ENCODE measurements around the gene FADS2.

The FADS2 gene

DNA sequence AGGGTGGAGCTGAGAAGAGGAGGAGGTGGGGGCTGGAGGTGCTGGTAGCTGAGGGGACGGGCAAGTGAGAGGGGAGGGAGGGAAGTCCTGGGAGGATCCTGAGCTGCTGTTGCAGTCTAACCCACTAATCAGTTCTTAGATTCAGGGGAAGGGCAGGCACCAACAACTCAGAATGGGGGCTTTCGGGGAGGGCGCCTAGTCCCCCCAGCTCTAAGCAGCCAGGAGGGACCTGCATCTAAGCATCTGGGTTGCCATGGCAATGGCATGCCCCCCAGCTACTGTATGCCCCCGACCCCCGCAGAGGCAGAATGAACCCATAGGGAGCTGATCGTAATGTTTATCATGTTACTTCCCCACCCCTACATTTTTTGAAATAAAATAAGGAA, 38.9 kb downstream of the FADS2 start:
- TF ChIP-seq, protein P1, sequence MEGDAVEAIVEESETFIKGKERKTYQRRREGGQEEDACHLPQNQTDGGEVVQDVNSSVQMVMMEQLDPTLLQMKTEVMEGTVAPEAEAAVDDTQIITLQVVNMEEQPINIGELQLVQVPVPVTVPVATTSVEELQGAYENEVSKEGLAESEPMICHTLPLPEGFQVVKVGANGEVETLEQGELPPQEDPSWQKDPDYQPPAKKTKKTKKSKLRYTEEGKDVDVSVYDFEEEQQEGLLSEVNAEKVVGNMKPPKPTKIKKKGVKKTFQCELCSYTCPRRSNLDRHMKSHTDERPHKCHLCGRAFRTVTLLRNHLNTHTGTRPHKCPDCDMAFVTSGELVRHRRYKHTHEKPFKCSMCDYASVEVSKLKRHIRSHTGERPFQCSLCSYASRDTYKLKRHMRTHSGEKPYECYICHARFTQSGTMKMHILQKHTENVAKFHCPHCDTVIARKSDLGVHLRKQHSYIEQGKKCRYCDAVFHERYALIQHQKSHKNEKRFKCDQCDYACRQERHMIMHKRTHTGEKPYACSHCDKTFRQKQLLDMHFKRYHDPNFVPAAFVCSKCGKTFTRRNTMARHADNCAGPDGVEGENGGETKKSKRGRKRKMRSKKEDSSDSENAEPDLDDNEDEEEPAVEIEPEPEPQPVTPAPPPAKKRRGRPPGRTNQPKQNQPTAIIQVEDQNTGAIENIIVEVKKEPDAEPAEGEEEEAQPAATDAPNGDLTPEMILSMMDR (conservative IDR thresholded peaks at IDR 0.05): no peak
- no peak overlapping the region for H3K27ac ChIP-seq

DNA sequence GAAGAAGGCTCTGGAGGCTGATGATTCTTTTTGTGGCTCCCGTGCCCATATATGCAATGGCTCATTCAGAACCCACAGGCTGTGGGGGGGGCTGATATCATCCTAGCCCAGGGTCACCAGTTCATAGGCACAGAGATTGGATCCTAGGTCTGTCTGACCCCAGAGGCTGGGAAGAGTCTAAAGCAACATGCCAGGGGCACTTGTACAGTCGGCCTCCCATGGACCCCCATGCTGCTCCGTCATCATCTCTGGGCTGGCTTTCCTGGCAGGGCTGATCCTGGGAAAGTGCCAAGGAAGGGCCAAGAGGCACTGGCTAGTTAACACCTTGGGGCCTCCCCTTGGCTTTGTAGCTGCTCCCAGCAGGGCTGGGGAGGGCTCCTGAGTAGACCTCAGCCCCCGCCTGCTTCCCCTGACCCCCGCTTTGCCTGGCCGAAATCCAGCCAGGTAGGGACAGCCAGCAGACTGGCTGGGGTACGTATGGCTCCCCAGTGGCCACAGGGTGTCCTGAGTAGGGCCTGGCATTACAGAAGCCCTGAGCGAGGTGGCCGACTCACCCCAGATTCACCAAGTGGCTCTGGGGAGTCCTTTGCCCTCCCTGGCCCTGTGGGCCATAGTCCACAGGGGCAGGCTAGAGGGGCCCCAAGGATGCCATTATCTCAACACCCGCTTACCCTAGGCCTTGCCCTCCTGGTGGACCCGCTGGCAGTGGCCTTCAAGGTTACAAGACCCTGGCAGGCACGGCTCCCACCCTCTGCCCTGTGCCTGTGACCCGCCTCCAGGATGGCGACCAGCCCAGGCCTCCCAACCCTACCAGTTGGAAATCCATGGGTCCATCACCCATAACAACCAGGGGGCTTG, 40.7 kb downstream of the FADS2 start:
- TF ChIP-seq, protein P1 (conservative IDR thresholded peaks at IDR 0.05): no peak
- H3K27ac ChIP-seq: no peak overlapping the region

DNA sequence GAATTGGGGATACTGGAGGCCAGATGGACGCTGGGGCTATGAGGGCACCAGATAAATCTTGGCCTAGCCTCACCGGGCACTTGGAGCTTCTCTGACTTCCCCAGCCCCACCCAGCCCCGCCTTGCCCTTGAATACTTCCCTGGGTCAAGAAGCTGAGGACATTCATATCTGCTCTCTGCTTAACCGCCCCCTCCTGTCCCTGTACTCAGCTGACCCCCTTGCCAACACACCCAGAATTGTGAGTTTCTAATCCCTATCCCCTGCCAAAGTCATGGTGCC, 41.3 kb downstream of the FADS2 start:
- no peak overlapping the region for H3K27ac ChIP-seq
- TF ChIP-seq, protein P1 (conservative IDR thresholded peaks at IDR 0.05): no peak

DNA sequence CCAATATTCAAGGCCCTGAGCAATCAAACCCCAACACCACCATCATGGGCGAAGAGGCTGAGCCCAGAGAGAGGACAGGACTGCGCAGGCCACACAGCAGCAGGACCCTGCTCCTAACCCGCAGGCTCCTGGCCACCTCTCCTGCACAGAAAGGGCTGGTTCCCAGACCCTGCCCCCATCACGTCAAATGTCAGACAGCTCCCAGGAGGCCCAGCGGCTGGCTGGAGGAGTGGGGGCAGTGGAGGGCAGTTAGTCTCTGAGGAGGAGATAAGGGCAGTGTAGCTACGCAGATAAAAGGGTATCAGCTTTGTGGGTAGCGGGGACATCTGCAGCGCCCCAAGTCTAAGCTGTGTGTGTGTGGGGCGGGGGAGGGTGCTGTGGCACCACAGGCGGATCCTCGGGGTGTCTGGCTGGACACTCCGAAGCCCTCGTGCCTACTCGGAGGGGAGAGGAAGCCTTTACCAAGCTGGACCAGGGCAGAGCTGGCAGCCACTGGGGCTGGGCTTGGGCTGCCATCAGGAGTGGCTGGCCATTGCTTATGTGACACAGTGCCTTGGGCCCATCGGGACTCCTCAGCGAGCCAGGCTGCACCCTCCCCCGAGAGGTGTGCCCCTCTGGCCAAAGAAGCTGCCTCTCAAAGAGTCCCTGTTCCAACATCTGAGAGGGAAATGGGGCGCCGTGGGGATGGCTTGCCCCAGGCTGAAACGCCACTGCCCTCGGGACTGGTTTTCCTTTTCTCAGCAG, 41.8 kb downstream of the FADS2 start:
- TF ChIP-seq, protein P1 (conservative IDR thresholded peaks at IDR 0.05): no peak
- no peak overlapping the region for H3K27ac ChIP-seq

DNA sequence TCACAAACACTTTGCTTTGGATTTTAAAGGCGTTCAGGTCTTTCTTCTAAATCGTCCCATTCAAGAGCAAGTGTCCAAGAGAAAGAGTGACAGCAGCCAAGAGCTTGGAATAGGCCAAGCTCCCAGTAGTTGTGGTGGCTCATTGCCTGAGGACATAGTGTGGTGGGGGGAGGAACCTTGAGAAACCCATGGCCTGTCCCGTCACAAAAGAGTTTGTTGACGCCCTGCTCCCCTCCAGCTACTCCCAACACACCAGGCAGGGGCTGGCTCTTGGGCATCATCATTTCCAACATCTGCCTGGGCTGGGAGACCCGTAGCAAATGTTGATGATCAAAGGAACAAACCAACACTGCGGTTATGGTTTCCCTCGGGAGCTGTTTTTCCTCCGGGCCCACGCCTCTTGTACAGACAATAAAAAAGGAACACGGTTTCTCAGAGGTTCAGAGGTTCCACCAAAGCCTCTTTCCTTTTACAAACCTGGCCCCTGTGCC, 42.5 kb downstream of the FADS2 start:
- TF ChIP-seq, protein P1 (conservative IDR thresholded peaks at IDR 0.05): no peak
- H3K27ac ChIP-seq: no peak overlapping the region

DNA sequence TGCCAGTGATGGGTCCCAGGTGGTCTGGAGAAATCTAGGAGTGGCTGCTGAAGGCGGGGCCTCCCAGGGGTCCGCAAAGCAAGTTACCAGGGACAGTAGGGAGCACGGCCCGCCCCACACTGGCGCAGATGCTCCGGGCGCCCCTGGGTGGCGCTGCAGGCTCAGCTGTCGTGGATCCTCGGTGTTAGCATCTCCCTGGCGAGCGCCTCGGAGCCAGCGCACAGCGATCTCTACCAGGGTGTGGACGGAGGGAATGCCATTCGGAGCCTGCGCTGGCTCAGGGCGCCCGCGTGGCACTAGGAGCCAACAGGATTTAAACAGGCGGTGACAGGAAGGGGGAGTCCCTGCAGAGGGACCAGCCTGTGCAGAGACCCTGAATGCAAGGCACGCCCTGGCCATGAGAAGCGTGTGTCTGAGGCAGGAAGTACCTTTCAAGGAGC, 43.1 kb downstream of the FADS2 start:
- TF ChIP-seq, protein P1 (conservative IDR thresholded peaks at IDR 0.05): peak; percentile 32

DNA sequence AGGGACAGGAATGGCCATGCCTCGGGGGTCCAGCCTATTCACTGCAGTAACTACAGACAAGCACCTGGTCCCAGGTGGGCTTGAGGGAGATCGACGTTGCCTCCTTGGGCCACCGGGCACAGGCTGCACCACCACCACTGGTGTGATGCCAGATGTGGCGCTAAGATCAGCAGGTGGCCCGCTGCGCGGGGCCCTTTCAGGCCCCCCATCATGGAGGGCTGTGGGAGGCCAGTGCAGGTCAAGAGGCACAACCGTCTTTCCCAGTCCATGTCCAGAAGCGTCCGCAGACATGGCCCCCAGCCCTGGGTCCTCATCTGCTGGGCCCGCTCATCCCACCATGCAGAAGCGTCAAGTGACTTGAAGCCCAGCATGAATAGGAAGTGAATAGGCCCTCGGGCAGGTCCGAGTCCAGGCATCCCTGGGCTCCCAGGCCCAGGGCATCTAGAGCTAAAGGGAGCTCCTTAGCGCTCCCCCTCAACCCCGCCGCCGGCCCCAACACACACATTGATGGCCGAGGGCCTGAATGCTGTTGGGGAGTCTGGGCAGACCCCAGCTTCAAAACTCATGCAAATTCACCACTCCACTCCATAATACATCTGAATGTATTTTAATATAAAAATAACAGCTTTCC, 45.0 kb downstream of the FADS2 start:
- no peak overlapping the region for H3K27ac ChIP-seq
- TF ChIP-seq, protein P1 (conservative IDR thresholded peaks at IDR 0.05): no peak

More for the DNA sequence above, 43.1 kb downstream of the FADS2 start:
- no peak overlapping the region for H3K27ac ChIP-seq
